Measurements from ENCODE around the gene CDKAL1. TPM values are rescaled to one million over a fixed set of nuclear protein-coding genes. Genes with fewer than 3 reads are reported as not detected.

The CDKAL1 gene
- total and polyA plus RNA-seq, 2 donors, result 9.8 to 19.9 TPM

- Histone ChIP-seq H3K36me3 (ENCODE audit: control insufficient read depth in 2 of 2, insufficient read depth in 2 of 2, low read length in 1 of 2) (no peaks in the 10 kb centered on the region), H3K4me1 (ENCODE audit: control insufficient read depth in 2 of 2, insufficient read depth in 2 of 2, low read length in 2 of 2) (no peaks in the 10 kb centered on the region), H3K9me3 (ENCODE audit: control insufficient read depth in 2 of 2, insufficient read depth in 1 of 2, low read length in 1 of 2) (peaks cover 0 to 2% of the 10 kb centered on the region in 2 donors), H3K27me3 (ENCODE audit: control insufficient read depth in 2 of 2, insufficient read depth in 1 of 2, low read length in 1 of 2) (no peaks in the 10 kb centered on the region), H3K4me3 (ENCODE audit: low read length in 2 of 2) (no peak overlapping the region), H3K27ac (ENCODE audit: low read depth in 1 of 2, low read length in 1 of 2) (no peak overlapping the region)
- 96% methylated on average over 5 of the region's 5 CpGs for WGBS
- no peak for DNase-seq (ENCODE audit: low read depth in 6 of 9, low spot score in 9 of 9)
Observed at GRCh38 chr6:21262504-21262903, 728.2 kb downstream of the CDKAL1 start.

DNA sequence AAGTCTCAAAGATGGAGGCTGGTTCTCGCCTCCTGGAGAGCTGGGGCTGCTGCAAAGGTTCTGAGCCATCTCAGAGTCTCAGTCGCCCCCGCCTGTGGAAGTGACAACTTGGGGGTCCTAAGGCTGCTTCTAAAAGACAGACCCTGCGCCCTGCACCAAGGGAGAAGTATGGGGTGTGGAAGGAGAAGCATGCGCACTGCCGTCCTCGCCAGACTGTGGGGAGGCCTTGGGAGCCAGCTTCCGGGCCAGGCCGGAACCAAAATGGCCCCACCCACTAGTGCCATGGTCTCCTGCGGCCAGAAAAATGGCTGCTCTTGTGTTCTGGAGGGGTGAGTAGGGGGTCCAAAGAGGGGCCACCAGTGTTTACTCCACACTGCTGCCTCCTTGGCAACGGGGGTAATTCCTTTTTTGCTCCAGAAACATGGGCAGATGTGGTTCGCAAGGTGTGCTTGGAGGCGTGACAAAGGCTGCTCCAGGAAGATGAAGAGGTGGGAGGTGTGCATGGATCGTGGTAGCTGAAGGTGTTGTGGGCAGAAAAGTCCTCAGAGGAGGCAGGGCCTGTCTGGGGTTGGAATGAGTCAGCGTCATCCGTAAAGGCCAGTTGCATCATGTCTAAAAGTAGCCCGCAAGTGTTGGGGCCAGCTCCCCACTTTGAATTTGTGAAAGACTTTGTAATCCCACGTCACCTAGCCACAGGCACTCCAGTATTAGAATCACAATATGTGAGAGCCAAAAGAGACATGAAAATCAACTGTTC is 729.5 kb downstream of the CDKAL1 start:
- H3K27ac ChIP-seq (ENCODE audit: low read depth in 1 of 2, low read length in 1 of 2), result no peak overlapping the region
- no peaks in the 10 kb centered on the region for H3K27me3 ChIP-seq (ENCODE audit: control insufficient read depth in 2 of 2, insufficient read depth in 1 of 2, low read length in 1 of 2)
- no peak overlapping the region for H3K4me3 ChIP-seq (ENCODE audit: low read length in 2 of 2)
- no peak for DNase-seq (ENCODE audit: low read depth in 6 of 9, low spot score in 9 of 9)
- H3K9me3 ChIP-seq (ENCODE audit: control insufficient read depth in 2 of 2, insufficient read depth in 1 of 2, low read length in 1 of 2), result peaks cover 0 to 2% of the 10 kb centered on the region in 2 donors
- no peaks in the 10 kb centered on the region for H3K4me1 ChIP-seq (ENCODE audit: control insufficient read depth in 2 of 2, insufficient read depth in 2 of 2, low read length in 2 of 2)
- WGBS, result 95% methylated on average over 18 of the region's 18 CpGs
- no peaks in the 10 kb centered on the region for H3K36me3 ChIP-seq (ENCODE audit: control insufficient read depth in 2 of 2, insufficient read depth in 2 of 2, low read length in 1 of 2)

- Histone ChIP-seq H3K27ac (ENCODE audit: low read depth in 1 of 2, low read length in 1 of 2) (no peak overlapping the region), H3K4me1 (ENCODE audit: control insufficient read depth in 2 of 2, insufficient read depth in 2 of 2, low read length in 2 of 2) (no peaks in the 10 kb centered on the region), H3K4me3 (ENCODE audit: low read length in 2 of 2) (no peak overlapping the region), H3K9me3 (ENCODE audit: control insufficient read depth in 2 of 2, insufficient read depth in 1 of 2, low read length in 1 of 2) (peaks cover 0 to 2% of the 10 kb centered on the region in 2 donors), H3K27me3 (ENCODE audit: control insufficient read depth in 2 of 2, insufficient read depth in 1 of 2, low read length in 1 of 2) (no peaks in the 10 kb centered on the region), H3K36me3 (ENCODE audit: control insufficient read depth in 2 of 2, insufficient read depth in 2 of 2, low read length in 1 of 2) (no peaks in the 10 kb centered on the region)
- 89% methylated on average over 10 of the region's 10 CpGs for WGBS
- no peak for DNase-seq (ENCODE audit: low read depth in 6 of 9, low spot score in 9 of 9)
Observed at GRCh38 chr6:21264288-21265033, 730.2 kb downstream of the CDKAL1 start.

DNA sequence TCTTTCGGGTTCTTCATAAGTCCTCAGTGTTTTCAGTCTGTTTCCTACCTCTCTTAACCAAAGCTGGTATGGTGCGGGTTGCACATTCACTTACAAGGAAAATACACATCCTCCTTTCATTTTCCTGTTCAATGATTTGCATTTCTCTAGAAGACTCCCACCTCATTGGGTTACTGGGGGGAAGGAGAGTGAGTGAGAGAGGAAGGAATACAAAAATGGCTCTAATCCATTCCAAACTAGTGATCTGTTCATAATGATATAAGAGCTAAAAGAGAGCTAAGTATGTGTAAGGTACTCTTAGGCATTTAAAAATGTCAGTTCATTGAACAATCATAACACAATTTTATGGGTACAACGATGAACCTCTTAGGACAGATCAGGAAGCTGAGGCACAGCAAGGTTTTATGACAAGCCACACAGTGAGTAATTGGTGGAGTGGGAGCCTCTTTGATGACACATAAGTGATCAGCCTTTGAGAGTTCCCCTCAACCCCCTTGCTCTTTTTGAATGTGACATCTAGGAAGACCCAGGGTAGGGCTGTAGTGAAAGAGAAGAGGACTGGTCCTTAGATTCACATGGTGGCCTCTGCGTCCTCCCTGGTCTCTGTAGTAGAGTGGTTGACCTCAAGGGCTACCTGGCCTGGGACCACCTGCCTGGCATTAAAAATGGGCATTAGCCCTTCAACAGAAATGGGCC is 730.9 kb downstream of the CDKAL1 start:
- Histone ChIP-seq H3K9me3 (ENCODE audit: control insufficient read depth in 2 of 2, insufficient read depth in 1 of 2, low read length in 1 of 2) (peaks cover 0 to 2% of the 10 kb centered on the region in 2 donors), H3K36me3 (ENCODE audit: control insufficient read depth in 2 of 2, insufficient read depth in 2 of 2, low read length in 1 of 2) (no peaks in the 10 kb centered on the region), H3K27ac (ENCODE audit: low read depth in 1 of 2, low read length in 1 of 2) (no peak overlapping the region), H3K27me3 (ENCODE audit: control insufficient read depth in 2 of 2, insufficient read depth in 1 of 2, low read length in 1 of 2) (no peaks in the 10 kb centered on the region), H3K4me1 (ENCODE audit: control insufficient read depth in 2 of 2, insufficient read depth in 2 of 2, low read length in 2 of 2) (no peaks in the 10 kb centered on the region), H3K4me3 (ENCODE audit: low read length in 2 of 2) (no peak overlapping the region)
- no peak for DNase-seq (ENCODE audit: low read depth in 6 of 9, low spot score in 9 of 9)
- 95% methylated on average over 4 of the region's 4 CpGs for WGBS

DNA sequence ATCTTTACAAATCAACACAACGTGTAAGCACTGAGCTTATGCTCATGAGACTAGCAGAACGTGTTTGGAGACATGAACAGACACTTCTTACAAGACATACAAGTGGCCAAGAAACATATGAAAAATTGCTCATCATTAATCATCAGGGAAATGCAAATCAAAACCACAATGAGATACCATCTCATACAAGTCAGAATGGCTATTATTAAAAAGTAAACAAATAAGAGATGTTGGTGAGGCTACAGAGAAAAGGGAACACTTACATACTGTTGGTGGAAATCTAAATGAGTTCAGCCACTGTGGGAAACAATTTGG is 731.4 kb downstream of the CDKAL1 start:
- Histone ChIP-seq H3K36me3 (ENCODE audit: control insufficient read depth in 2 of 2, insufficient read depth in 2 of 2, low read length in 1 of 2) (no peaks in the 10 kb centered on the region), H3K4me1 (ENCODE audit: control insufficient read depth in 2 of 2, insufficient read depth in 2 of 2, low read length in 2 of 2) (no peaks in the 10 kb centered on the region), H3K27ac (ENCODE audit: low read depth in 1 of 2, low read length in 1 of 2) (no peak overlapping the region), H3K27me3 (ENCODE audit: control insufficient read depth in 2 of 2, insufficient read depth in 1 of 2, low read length in 1 of 2) (no peaks in the 10 kb centered on the region), H3K4me3 (ENCODE audit: low read length in 2 of 2) (no peak overlapping the region), H3K9me3 (ENCODE audit: control insufficient read depth in 2 of 2, insufficient read depth in 1 of 2, low read length in 1 of 2) (peaks cover 0 to 2% of the 10 kb centered on the region in 2 donors)
- 94% methylated on average over 2 of the region's 2 CpGs for WGBS
- no peak for DNase-seq (ENCODE audit: low read depth in 6 of 9, low spot score in 9 of 9)

DNA sequence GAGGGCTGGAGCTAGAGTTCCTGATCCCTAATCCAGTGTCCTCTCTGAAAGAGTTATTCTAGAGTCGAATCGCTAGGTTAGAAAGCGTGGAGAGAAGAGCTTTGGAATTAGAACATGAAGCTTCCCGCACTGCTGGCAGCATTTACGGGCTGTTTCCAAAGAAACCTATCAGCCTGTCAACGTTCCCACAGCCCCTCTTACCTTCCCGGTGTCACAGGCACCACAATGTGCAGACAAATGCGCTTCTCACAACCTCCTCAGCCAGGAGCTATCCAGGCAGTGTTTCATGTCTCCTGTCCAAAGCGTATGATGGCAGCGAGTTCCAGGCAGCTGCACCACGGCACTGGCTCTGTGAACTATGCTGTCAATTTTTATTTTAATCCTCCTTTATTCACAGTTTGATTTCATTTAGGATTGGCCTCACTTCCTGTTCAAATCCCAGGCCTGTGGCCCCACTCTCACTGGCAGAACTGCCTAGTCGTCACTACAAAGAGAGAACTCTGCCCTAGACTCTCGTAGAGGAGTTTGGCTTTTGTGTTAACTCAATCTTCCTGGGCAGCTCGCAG is 736.5 kb downstream of the CDKAL1 start:
- 94% methylated on average over 14 of the region's 14 CpGs for WGBS
- Histone ChIP-seq H3K36me3 (ENCODE audit: control insufficient read depth in 2 of 2, insufficient read depth in 2 of 2, low read length in 1 of 2) (no peaks in the 10 kb centered on the region), H3K4me1 (ENCODE audit: control insufficient read depth in 2 of 2, insufficient read depth in 2 of 2, low read length in 2 of 2) (no peaks in the 10 kb centered on the region), H3K27ac (ENCODE audit: low read depth in 1 of 2, low read length in 1 of 2) (no peak overlapping the region), H3K27me3 (ENCODE audit: control insufficient read depth in 2 of 2, insufficient read depth in 1 of 2, low read length in 1 of 2) (no peaks in the 10 kb centered on the region), H3K9me3 (ENCODE audit: control insufficient read depth in 2 of 2, insufficient read depth in 1 of 2, low read length in 1 of 2) (no peaks in the 10 kb centered on the region), H3K4me3 (ENCODE audit: low read length in 2 of 2) (no peak overlapping the region)
- DNase-seq (ENCODE audit: low read depth in 6 of 9, low spot score in 9 of 9), result no peak

DNA sequence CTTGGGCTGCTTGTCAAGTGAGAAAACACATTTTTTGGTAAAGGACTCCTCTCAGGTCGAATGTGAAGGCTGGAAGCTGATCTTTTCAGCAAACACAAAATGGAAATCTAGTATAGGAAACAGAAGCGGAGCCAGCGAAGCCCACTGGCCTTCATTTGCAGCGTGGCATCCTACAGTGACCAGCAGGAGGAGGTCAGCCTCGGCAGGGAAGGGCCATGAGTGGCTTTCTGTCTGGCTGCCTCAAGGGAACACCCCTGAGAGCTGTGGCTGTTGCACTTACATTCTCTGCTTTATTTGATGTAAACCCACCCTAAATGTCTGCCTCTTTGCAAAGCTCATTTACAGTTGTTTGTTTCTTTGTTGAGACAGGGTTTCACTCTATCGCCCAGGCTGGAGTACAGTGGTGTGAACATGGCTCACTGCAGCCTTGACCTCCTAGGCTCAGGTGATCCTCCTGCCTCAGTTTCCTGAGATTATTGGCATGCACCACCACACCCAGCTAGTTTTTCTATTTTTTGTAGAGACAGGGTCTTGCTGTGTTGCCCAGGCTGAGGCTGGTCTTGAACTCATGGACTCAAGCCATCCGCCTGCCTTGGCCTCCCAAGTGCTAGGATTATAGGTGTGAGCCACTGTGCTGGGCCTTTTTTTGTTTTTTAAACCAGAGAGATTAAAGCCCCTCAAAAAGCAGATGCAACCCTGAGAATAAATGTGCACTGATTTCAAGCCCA is 737.3 kb downstream of the CDKAL1 start:
- Histone ChIP-seq H3K4me1 (ENCODE audit: control insufficient read depth in 2 of 2, insufficient read depth in 2 of 2, low read length in 2 of 2) (no peaks in the 10 kb centered on the region), H3K27ac (ENCODE audit: low read depth in 1 of 2, low read length in 1 of 2) (no peak overlapping the region), H3K27me3 (ENCODE audit: control insufficient read depth in 2 of 2, insufficient read depth in 1 of 2, low read length in 1 of 2) (no peaks in the 10 kb centered on the region), H3K36me3 (ENCODE audit: control insufficient read depth in 2 of 2, insufficient read depth in 2 of 2, low read length in 1 of 2) (no peaks in the 10 kb centered on the region), H3K4me3 (ENCODE audit: low read length in 2 of 2) (no peak overlapping the region), H3K9me3 (ENCODE audit: control insufficient read depth in 2 of 2, insufficient read depth in 1 of 2, low read length in 1 of 2) (no peaks in the 10 kb centered on the region)
- 95% methylated on average over 7 of the region's 7 CpGs for WGBS
- no peak for DNase-seq (ENCODE audit: low read depth in 6 of 9, low spot score in 9 of 9)

GRCh38 chr6:21273451-21273850 is 739.2 kb downstream of the CDKAL1 start:
- WGBS, result 95% methylated on average over 2 of the region's 2 CpGs
- no peak for DNase-seq (ENCODE audit: low read depth in 6 of 9, low spot score in 9 of 9)
- H3K27me3 ChIP-seq (ENCODE audit: control insufficient read depth in 2 of 2, insufficient read depth in 1 of 2, low read length in 1 of 2), result no peaks in the 10 kb centered on the region
- H3K36me3 ChIP-seq (ENCODE audit: control insufficient read depth in 2 of 2, insufficient read depth in 2 of 2, low read length in 1 of 2), result no peaks in the 10 kb centered on the region
- H3K9me3 ChIP-seq (ENCODE audit: control insufficient read depth in 2 of 2, insufficient read depth in 1 of 2, low read length in 1 of 2), result no peaks in the 10 kb centered on the region
- no peaks in the 10 kb centered on the region for H3K4me1 ChIP-seq (ENCODE audit: control insufficient read depth in 2 of 2, insufficient read depth in 2 of 2, low read length in 2 of 2)
- no peak overlapping the region for H3K4me3 ChIP-seq (ENCODE audit: low read length in 2 of 2)
- no peak overlapping the region for H3K27ac ChIP-seq (ENCODE audit: low read depth in 1 of 2, low read length in 1 of 2)

Data from thymus (tissue), 11 donors.